Fibroblast of mammary gland (primary cell): ENCODE results near the gene HDGFL1.

Experiments used
- DNase-seq: peaks from one replicate; pipeline ENCODE4 v3.0.0-alpha.2; 2010; ENCODE audit warnings: low read depth
- H3K4me3 ChIP-seq: 2 replicates; pipeline ENCODE4 v1.5.1; 2011; ENCODE audit warnings: low read depth, mild to moderate bottlenecking, low read length, moderate library complexity; ENCODE audit not compliant: control insufficient read depth
- TF ChIP-seq, protein P1 (sequence below): conservative IDR thresholded peaks from 2 replicates; pipeline ENCODE4 v1.5.1; 2011; ENCODE audit warnings: low read depth, low read length, inconsistent platforms; ENCODE audit not compliant: control insufficient read depth, insufficient read depth

HDGFL1 gene

DNA sequence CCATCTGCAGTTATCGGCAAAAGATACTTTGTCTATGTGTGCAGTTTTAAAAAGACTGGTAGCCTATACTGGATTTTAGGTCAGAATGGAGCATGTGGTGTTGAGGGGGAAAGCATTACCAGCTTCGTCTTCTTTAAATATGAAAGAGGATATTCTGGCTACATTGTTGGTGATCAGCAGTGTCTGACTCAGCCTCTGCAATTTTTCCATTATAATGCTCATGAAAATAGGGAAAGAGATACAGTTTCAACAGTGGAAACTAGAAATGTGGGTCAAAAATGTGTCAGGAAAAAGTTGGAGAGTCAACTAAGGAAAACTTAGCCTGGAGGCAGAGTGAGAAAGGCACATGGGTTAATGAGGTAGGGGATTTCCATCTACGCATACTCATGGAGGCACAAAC lies 45.2 kb downstream of the HDGFL1 start:
- TF ChIP-seq, protein P1, sequence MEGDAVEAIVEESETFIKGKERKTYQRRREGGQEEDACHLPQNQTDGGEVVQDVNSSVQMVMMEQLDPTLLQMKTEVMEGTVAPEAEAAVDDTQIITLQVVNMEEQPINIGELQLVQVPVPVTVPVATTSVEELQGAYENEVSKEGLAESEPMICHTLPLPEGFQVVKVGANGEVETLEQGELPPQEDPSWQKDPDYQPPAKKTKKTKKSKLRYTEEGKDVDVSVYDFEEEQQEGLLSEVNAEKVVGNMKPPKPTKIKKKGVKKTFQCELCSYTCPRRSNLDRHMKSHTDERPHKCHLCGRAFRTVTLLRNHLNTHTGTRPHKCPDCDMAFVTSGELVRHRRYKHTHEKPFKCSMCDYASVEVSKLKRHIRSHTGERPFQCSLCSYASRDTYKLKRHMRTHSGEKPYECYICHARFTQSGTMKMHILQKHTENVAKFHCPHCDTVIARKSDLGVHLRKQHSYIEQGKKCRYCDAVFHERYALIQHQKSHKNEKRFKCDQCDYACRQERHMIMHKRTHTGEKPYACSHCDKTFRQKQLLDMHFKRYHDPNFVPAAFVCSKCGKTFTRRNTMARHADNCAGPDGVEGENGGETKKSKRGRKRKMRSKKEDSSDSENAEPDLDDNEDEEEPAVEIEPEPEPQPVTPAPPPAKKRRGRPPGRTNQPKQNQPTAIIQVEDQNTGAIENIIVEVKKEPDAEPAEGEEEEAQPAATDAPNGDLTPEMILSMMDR, result no peak
- DNase-seq, result no peak

GRCh38 chr6:22621028-22621427 lies 51.7 kb downstream of the HDGFL1 start:
- DNase-seq, result no peak
- TF ChIP-seq, protein P1, result no peak
- H3K4me3 ChIP-seq, result no peak overlapping the region

More for the DNA sequence above, 45.2 kb downstream of the HDGFL1 start:
- H3K4me3 ChIP-seq, result no peak overlapping the region
